HepG2 (cell line): Measurements from ENCODE around the gene UTF1. TPM values are rescaled to one million over a fixed set of nuclear protein-coding genes. Genes with fewer than 3 reads are reported as not detected.
A peak's percentile ranks its signal among the peaks of the same experiment; 100 is the strongest.

ENCODE experiments used
- ATAC-seq: fragments of 200-7000 bp; cut with Tn5 transposase; 3 replicates; pipeline ENCODE4 v1.9.1; 2020; ENCODE audit warnings: mild to moderate bottlenecking, moderate library complexity
- BruUV-seq: library from RNA; stranded (reverse); fragments of 400-500 nt; replicated peaks from 2 replicates; lab custom pipeline; 2021; lab: Mats Ljungman, UMichigan
- CTCF ChIA-PET: fragments of 300-600 bp; formaldehyde crosslinking; extraction: SDS; loops from one replicate; lab custom pipeline; 2021; ENCODE audit warnings: low total read pairs, inconsistent platforms, low intra/inter-chr PET ratio; lab: Yijun Ruan, JAX
- POLR2A ChIA-PET: fragments of 350-600 bp; sonication (Branson Sonifier 250); formaldehyde crosslinking; loops from one replicate; lab custom pipeline; 2020; ENCODE audit warnings: antibody characterized with exemption, inconsistent platforms; lab: Yijun Ruan, JAX
- DNase-seq: peaks from one replicate; pipeline ENCODE4 v3.0.0-alpha.2; 2015; ENCODE audit warnings: low spot score
- FAIRE-seq: peaks from 3 replicates; lab custom pipeline; 2011; peaks lifted over from hg19 to GRCh38; lab: Jason Lieb, UNC
- H2AFZ ChIP-seq: one replicate; pipeline ENCODE4 v1.6.1; 2011; ENCODE audit warnings: low read length, inconsistent platforms
- H3K27ac ChIP-seq: fragments of 300-600 bp; 3 replicates; pipeline ENCODE4 v1.8.0; 2011; ENCODE audit warnings: mixed run types, mild to moderate bottlenecking, mixed read lengths, low read length, inconsistent platforms; ENCODE audit not compliant: insufficient read depth; ENCODE audit errors: extremely low read length
- H3K27me3 ChIP-seq, 2 experiments: fragments of 200-600 bp in 1 of 2; 2 replicates in 1 of 2; 3 replicates in 1 of 2; pipeline versions ENCODE4 v1.6.0 to v1.8.0; 2011; ENCODE audit warnings: low read length in 2 of 2, mild to moderate bottlenecking in 2 of 2, moderate library complexity in 2 of 2, inconsistent platforms in 1 of 2; ENCODE audit not compliant: insufficient read depth in 2 of 2, control insufficient read depth in 1 of 2
- H3K36me3 ChIP-seq, 2 experiments: fragments of 200-600 bp in 1 of 2; replicated peaks in 1 of 2; 2 replicates in 1 of 2; 3 replicates in 1 of 2; pipeline versions ENCODE4 v1.5.1 to v1.8.0; 2011; ENCODE audit warnings: low read length in 2 of 2, inconsistent platforms in 1 of 2; ENCODE audit not compliant: insufficient read depth in 2 of 2, control insufficient read depth in 1 of 2
- H3K4me1 ChIP-seq: 2 replicates; pipeline ENCODE4 v1.5.1; 2012; ENCODE audit warnings: low read length, inconsistent platforms; ENCODE audit not compliant: insufficient read depth
- H3K4me2 ChIP-seq: 2 replicates; pipeline ENCODE4 v1.6.0; 2011; ENCODE audit warnings: low read depth, low read length, inconsistent platforms
- H3K4me3 ChIP-seq, 3 experiments: fragments of 200-600 bp in 1 of 3; sonication (generic), shearing (Covaris generic) in 1 of 3; replicated peaks in 1 of 3; 2 replicates each; pipeline ENCODE4 v1.5.1; 2011 to 2016; ENCODE audit warnings: low read length in 3 of 3, inconsistent platforms in 2 of 3, low read depth in 2 of 3, mild to moderate bottlenecking in 2 of 3, control low read depth in 1 of 3, mixed read lengths in 1 of 3; ENCODE audit not compliant: insufficient read depth in 1 of 3
- H3K79me2 ChIP-seq: one replicate; pipeline ENCODE4 v1.6.1; 2011; ENCODE audit warnings: low read length, inconsistent platforms; ENCODE audit not compliant: insufficient read depth
- H3K9ac ChIP-seq: 2 replicates; pipeline ENCODE4 v1.6.0; 2011; ENCODE audit warnings: mild to moderate bottlenecking, low read depth, low read length, inconsistent platforms; ENCODE audit not compliant: insufficient read depth
- H3K9me3 ChIP-seq: 2 replicates; pipeline ENCODE4 v1.5.1; 2012; ENCODE audit warnings: mild to moderate bottlenecking, low read length
- H4K20me1 ChIP-seq: 2 replicates; pipeline ENCODE4 v1.6.0; 2011; ENCODE audit warnings: inconsistent platforms, mild to moderate bottlenecking, low read length, moderate library complexity; ENCODE audit not compliant: insufficient read depth
- NFYB ChIP-seq: sonication (generic); formaldehyde crosslinking; IDR thresholded peaks from 2 replicates; pipeline ENCODE4 v1.4.0; 2020; ENCODE audit warnings: missing genetic modification reagents
- ZNF12 ChIP-seq: sonication (generic); formaldehyde crosslinking; IDR thresholded peaks from 2 replicates; pipeline ENCODE4 v1.5.0; 2020; ENCODE audit warnings: missing genetic modification reagents
- ZNF263 ChIP-seq: sonication (generic); formaldehyde crosslinking; IDR thresholded peaks from 2 replicates; pipeline ENCODE4 v1.4.0; 2020; ENCODE audit warnings: missing genetic modification reagents
- ZNF788 ChIP-seq: sonication (generic); formaldehyde crosslinking; IDR thresholded peaks from 2 replicates; pipeline ENCODE4 v1.5.0; 2020; ENCODE audit warnings: mild to moderate bottlenecking, missing genetic modification reagents, borderline replicate concordance
- WGBS: methylation state at CpG from one replicate; pipeline ENCODE4 v1.1.6; 2017; ENCODE audit warnings: low lambda C conversion rate; 5-methylcytosine and 5-hydroxymethylcytosine counted together
- in situ Hi-C: cut with HindIII; loops from 2 replicates; pipeline ENCODE4 v1.10.0; 2017; ENCODE audit warnings: low pct_unique_long_range_greater_than_20kb; ENCODE audit not compliant: extremely low pct_ligation_motif_present
- intact Hi-C: fragments of 100-400 bp; cut with micrococcal nuclease; formaldehyde crosslinking; loops from one replicate; pipeline ENCODE4 v1.10.0; 2022; ENCODE audit not compliant: unreplicated experiment
- polyA plus RNA-seq, 8 experiments: library from polyadenylated mRNA; depleted of rRNA in 3 of 8; stranded (reverse) in 7 of 8; unstranded in 1 of 8; fragments of >200 nt; fragmentation: Illumina TruSeq in 4 of 8; extraction: Trizol in 4 of 8; gene quantifications; 2 replicates each; pipeline versions ENCODE4 v1.2.1 to v1.2.3, GENCODE V29; 2011 to 2016; ENCODE audit warnings: low read depth in 4 of 8, missing spikeins in 1 of 8, mixed read lengths in 1 of 8; ENCODE audit not compliant: insufficient read depth in 1 of 8
- total RNA-seq, 5 experiments: library from RNA; depleted of rRNA; stranded (reverse); fragments of >200 nt; fragmentation: Illumina TruSeq; extraction: Trizol; gene quantifications; 2 replicates each; pipeline ENCODE4 v1.2.3, GENCODE V29; 2016; ENCODE audit warnings: low read depth in 1 of 5
- TF ChIP-seq, protein P1 (sequence below): sonication (generic); formaldehyde crosslinking; IDR thresholded peaks from 2 replicates; pipeline ENCODE4 v1.4.0; 2020; ENCODE audit warnings: missing genetic modification reagents

Gene UTF1
- total and polyA plus RNA-seq, 2 of the 13 experiments (the other 11 are each of a cell fraction or from before 2014, with no cell fraction given) = not detected

DNA sequence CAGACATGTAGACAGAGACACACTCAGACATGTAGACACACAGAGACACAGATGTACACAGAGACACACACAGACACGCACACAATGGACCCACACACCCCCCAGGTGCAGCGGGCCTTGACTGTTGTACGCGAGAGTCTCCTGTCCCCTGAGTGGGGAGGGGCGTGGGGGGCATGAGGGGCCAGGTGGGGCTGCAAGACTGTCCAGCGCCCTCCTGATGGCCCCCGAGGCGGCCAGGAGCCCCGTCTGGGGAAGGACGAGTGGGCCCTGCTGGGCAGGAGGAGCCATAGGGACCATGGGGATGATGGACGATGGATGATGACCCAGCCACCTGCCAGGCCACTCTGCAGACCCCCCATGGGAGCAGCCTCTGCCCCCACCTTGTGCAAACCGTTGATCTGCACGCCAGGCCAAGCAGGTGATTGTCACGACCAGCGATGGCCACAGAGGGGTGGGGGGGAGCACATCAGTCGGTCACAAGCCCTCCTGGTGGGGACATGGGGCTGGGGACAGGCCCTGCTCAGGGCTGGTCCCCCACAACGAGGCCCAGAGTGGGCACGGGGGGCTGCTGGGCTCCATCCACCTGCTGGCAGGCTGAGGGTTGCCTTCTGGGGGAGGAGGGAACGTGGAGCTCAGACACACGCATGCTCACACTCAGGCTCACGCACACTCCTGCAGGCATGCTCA, 19.2 kb downstream of the UTF1 start:
- POLR2A ChIA-PET = no interaction called here

More for the DNA sequence above, 19.2 kb downstream of the UTF1 start:
- no peak overlapping the region for H3K9ac ChIP-seq
- H3K4me1 ChIP-seq = peaks cover 33% of the 10 kb centered on the region
- TF ChIP-seq NFYB (CRISPR knock-in tag) (no peak), ZNF788 (CRISPR knock-in tag) (no peak), ZNF12 (CRISPR knock-in tag) (no peak), ZNF263 (CRISPR knock-in tag) (peak; percentile 45; the same call in 1 of the 2 replicates)
- TF ChIP-seq, protein P1, sequence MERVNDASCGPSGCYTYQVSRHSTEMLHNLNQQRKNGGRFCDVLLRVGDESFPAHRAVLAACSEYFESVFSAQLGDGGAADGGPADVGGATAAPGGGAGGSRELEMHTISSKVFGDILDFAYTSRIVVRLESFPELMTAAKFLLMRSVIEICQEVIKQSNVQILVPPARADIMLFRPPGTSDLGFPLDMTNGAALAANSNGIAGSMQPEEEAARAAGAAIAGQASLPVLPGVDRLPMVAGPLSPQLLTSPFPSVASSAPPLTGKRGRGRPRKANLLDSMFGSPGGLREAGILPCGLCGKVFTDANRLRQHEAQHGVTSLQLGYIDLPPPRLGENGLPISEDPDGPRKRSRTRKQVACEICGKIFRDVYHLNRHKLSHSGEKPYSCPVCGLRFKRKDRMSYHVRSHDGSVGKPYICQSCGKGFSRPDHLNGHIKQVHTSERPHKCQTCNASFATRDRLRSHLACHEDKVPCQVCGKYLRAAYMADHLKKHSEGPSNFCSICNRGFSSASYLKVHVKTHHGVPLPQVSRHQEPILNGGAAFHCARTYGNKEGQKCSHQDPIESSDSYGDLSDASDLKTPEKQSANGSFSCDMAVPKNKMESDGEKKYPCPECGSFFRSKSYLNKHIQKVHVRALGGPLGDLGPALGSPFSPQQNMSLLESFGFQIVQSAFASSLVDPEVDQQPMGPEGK (CRISPR knock-in tag) = 0 out of 2 replicates have a peak, but pooled peaks have one; percentile 11
- in situ Hi-C loops = no loop called here
- no peaks in the 10 kb centered on the region for H3K79me2 ChIP-seq
- H3K27ac ChIP-seq = no peak overlapping the region
- no peak overlapping the region for H3K4me3 ChIP-seq
- H4K20me1 ChIP-seq = no peaks in the 10 kb centered on the region
- no TSS peak for BruUV-seq
- no peak for DNase-seq
- H2AFZ ChIP-seq = no peak overlapping the region
- no peak overlapping the region for H3K4me2 ChIP-seq
- intact Hi-C loops = no loop called here
- peak; percentile 62 for ATAC-seq
- no peaks in the 10 kb centered on the region for H3K9me3 ChIP-seq
- peaks cover 19 to 65% of the 10 kb centered on the region in 2 experiments for H3K27me3 ChIP-seq
- no peaks in the 10 kb centered on the region for H3K36me3 ChIP-seq
- 17% methylated on average over 3 of the region's 21 CpGs for WGBS
- CTCF ChIA-PET = no interaction called here
- FAIRE-seq = no peak
